EL (cell line): Measurements from ENCODE around the gene STX11.

Experiments used
- DNase-seq: peaks from one replicate; pipeline ENCODE4 v3.0.0-alpha.2; 2016

STX11 gene

GRCh38 chr6:144143106-144143505 is 7.2 kb upstream of the STX11 start:
- DNase-seq, result no peak

DNA sequence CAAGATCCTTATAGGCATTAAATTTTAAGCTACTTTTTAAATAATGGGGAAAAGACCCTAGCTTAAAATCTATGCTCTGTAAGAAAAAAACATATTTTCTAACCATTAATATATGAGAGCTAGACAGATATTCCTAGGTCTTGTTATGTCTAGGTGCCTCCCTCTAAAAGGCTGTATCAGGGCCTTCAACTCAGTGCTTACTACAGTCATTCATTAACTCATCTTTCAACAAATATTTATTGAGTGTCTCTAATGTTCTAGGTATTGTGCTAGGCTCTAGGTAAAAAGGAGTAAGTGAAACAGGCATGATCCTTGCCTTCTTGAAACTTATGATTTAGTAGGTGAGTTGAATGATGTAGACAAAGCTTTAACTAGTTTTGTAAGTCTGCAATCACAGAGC is 6.4 kb upstream of the STX11 start:
- DNase-seq, result no peak

DNA sequence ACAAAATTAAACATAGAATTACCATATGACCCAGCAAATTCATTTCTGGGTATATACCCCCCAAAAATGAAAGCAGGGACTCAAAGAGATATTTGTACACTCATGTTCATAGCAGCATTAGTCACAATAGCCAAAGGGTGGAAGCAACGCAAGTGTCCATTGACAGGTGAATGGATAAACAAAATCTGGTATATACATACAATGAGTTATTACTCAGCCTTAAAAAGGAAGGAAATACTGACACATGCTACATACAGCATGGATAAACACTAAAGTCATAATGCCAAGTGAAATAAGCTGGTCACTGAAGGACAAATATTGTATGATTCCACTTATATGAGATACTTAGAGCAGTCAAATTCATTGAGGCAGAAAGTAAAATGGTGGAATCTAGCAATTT is 5.3 kb upstream of the STX11 start:
- no peak for DNase-seq

DNA sequence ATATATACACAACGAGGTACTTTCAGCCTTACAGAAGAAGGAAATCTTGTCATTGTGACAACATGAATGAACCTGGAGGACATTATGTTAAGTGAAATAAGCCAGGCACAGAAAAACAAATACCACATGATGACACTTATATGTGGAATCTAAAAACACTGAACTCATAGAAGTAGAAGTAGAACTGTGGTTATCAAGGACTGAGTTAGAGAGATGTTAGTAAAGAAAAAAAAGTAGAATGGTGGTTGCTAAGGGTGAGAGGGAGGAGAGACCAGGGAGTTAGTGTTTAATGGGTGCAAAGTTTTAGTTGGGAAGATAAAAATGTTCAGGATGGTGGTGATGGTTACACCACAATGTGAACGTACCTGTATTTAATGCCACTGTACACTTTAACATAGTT is 4.8 kb upstream of the STX11 start:
- DNase-seq, result peak; percentile 22

GRCh38 chr6:144148886-144149285 is 1.4 kb upstream of the STX11 start:
- peak; percentile 10 for DNase-seq

- no peak for DNase-seq
These were observed 791 bp upstream of the STX11 start for GRCh38 chr6:144149558-144149893.

GRCh38 chr6:144150710-144151657 is 667 bp downstream of the STX11 start:
- peak; percentile 46 for DNase-seq

DNA sequence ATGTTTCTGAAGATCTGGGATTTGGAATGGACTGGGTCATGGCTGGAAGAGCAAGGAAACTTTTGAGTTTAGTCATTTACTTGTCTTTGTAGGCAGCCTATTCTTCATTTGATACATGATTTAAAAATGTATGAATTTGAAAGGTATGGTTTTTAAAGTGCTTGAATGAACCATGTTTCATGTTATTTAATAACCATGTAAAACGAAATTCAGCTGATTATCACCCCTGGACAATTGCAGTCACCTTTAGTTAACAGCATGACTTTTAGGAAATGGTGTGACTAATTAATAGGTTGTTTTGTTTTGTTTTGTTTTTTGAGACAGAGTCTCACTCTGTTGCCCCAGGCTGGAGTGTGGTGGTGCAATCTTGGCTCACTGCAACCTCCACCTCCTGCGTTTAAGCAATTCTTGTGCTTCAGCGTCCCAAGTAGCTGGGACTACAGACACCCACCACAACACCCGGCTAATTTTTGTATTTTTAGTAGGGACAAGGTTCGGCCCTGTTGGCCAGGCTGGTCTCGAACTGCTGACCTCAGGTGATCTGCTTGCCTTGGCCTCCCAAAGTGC is 2.1 kb downstream of the STX11 start:
- DNase-seq, result no peak

GRCh38 chr6:144153260-144153659 is 2.9 kb downstream of the STX11 start:
- DNase-seq, result no peak

DNA sequence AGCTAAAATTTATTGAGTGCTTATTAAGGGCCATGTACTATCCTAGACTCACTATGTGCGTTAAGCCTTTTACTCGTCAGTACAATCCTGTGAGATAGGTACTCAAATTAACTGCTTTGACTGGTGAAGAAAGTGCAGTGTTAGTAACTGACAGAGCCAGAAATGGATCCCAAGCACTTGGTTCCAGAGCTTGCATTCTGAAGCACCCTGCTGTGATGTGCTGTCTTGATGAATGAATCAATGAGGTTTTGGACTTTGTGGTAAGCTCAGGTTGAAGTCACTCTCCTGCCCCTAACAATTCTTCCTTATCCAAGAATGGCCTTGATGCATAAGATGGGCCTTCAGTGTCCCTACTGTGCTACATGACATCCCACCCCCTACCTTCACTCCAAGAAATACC is 3.7 kb downstream of the STX11 start:
- DNase-seq, result no peak

DNA sequence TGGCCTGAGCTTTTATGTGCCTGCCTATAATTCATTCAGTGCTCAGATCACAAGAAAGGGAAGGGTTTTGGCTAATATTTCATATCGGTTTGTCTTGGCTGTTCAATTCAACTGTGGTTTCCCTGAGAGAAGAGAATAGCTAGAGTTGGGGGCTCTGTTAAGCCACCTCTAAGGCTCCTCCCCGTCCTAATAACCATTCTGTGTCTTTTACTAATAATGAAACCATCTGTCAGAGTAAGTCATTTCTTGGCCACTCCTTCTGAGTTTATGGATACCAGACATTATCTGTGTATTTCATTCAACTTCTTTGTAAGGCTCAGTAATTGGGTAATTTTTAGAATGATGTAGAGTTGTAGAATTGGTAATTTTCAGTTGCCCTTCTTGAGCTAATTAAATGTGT is 5.2 kb downstream of the STX11 start:
- no peak for DNase-seq

DNA sequence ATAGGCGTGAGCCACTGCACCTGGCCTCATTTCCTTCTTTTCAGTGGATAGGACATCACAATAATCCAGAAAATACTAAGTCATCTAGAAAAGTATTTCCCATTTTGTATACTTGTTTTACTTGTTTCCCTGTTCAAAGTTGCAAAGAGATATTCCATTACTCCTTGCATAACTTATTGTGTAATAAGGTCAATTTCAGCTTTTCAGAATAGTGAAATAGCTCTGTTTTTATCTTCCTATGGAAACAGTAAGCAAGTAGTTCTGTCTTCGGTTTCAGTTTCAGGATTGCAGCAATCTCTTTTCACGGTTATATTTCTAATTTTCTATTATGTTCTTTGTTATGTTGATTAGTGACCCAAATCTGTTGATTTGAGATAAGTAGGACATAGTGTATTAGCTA is 6.0 kb downstream of the STX11 start:
- DNase-seq, result no peak

DNA sequence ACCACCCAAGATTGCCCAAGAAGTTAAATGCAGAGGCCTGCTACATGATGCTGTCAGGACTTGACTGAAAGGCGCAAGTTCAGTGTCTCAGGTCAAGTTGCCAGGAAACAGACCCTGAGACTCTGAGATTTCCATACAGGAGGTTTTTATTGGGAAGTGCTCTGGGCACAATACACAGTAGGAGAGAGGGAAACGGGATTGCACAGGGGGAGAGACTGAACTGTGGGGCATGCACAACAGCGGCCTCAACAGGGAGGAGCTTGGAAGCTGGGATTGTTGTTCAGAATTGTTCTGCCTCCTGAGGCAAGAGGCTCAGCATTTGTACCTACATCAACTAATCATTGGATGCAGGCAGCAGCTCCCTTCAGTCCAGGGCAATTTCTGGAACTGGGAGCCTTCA is 6.7 kb downstream of the STX11 start:
- no peak for DNase-seq

DNA sequence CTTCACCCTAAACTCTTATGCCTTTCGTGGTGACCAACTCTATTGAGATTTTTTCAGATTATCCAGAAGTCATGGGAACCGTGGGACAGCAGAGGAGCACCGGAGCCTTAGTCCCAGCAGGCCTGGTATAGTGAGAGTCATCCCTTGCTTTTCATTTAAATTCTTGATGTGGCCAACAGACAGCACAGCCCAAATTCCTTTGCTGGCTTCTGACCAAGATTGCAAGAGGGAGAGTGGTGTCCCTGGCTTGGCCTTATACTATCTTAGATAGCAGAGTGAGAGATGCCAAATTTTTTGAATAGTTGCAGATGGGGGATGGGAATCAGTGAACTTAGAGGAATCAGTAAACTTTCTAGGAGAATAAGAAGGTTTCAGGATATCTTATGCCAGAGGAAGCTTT is 7.8 kb downstream of the STX11 start:
- DNase-seq, result peak; percentile 98

GRCh38 chr6:144159223-144159622 is 8.9 kb downstream of the STX11 start:
- no peak for DNase-seq

DNA sequence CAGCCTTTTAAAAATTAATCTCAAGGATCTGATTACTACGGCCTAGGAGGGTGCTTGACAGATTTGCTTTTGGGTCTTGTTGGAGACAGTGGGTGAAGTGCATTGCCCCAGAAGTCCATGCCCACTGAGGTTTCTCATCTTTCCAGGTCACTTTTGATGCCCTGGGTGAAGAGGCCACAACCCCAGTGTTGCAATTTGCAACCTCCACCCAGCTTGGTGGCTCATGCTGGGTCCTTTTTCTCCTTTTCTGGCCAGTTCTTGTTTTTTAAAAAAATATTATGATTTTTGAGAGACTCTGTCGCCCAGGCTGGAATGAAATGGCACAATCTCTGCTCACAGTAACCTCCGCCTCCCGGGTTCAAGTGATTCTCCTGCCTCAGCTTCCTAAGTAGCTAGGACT is 9.4 kb downstream of the STX11 start:
- DNase-seq, result no peak

DNA sequence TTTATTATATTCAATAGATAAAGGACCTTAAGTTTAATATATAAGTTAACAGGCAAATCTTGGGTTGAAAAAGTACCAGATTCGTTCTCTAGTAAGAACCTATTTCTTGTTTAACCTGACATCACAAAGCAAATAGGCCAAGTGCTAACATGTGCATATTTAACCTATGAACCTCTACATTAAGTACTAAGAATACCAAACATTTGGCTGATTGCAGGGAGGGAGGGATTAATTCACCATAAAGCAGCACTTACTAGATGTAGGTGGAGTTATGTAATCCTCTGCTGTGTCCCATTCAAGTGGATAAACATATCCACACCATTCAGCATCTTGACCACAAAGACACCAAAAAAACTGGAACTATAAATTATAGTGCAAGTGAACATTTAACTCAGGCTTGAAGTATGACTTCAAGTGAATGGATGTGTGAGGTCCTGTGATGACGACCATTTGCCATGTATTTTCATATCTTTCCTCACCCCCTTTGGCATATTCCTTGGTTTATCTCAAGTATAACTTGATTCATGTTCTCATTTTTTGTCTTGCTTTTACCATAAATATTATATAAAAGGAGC is 10.2 kb downstream of the STX11 start:
- DNase-seq, result no peak

DNA sequence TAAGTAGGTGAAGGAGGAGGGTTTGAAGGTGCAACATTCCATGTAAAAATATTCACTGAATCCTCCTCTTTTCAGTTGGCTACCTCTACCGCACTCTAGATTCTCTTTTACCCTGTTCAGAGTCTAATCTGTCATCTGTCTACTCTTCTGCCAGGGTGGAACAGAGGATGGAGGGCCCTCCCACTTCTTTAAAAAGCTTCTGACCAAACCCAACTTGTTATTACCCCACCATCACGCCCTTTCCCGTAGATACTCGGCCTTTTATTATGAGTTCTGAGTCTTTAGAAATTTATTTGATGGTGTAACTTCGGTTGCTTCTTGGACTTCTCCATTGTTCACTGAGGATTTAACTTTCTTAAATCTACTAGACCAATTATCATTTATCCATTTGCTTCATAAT is 11.7 kb downstream of the STX11 start:
- DNase-seq, result no peak

- DNase-seq, result no peak
These were observed 12.7 kb downstream of the STX11 start for GRCh38 chr6:144162977-144163376.

DNA sequence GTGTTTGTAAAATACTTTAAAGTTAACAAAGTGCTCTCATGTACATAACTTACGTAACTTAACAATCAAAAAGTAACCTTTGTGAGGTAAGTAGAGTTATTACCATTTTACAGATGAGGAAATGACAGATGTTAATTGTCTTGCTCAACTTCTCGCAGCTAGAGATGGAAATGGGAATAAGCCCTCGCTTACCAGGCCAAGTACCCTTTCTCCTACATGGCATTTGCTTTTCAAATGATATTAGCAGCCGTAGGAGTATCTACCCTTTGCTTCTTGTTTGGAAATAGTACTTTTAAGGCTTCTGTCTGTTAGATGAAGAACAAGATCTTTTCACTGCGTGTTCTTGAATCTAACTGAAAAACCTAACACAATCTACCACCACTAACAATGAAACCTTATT is 15.5 kb downstream of the STX11 start:
- DNase-seq, result no peak

DNA sequence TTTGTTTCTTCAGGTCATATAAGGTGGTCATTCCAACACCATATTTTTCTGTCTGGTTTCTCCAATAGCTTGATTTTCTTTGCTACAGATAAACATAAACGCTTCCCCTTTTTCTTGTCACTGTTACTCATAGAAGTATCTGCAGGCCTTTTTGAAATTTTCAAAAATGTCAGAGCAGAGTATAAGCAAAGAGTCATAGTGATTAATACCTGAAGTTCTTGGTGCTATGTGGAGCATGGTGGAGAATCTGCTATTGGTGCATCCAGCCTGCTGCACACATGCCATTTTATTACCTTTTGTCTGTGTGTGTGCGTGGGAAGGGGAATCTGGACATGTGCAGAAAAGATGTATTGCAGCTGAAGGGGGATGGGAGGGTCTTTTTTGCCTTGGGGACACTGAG is 19.7 kb downstream of the STX11 start:
- no peak for DNase-seq

GRCh38 chr6:144171406-144171805 is 21.1 kb downstream of the STX11 start:
- no peak for DNase-seq

DNA sequence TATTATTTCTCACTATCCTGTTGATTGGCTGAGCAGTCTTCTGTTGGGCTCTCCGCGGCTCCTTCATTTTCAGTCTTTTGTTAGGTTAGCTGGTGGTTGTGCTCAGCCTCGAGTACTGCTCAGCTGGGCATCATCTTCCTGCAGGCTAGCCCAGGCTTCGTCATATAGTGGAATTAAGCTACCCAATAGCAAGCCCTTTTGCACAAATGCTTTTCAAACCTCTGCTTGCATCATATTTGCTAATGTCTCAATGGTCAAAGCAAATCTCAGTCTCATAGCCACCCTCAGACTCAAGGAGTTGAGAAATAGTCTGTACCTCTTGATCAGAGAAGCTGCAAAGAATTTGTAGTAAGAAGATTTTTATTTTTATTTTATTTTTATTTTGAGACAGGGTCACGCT is 23.7 kb downstream of the STX11 start:
- no peak for DNase-seq

GRCh38 chr6:144176043-144176442 is 25.7 kb downstream of the STX11 start:
- DNase-seq, result no peak

GRCh38 chr6:144177726-144178125 is 27.4 kb downstream of the STX11 start:
- DNase-seq, result no peak
